Measurements from ENCODE around the gene CBX8.
A peak's percentile ranks its signal among the peaks of the same experiment; 100 is the strongest.
"Not testable (repeated sequence)": the region's sequence is repeated elsewhere in the genome, so short reads cannot be mapped to it uniquely, and the experiment has no call there.

The CBX8 gene

DNA sequence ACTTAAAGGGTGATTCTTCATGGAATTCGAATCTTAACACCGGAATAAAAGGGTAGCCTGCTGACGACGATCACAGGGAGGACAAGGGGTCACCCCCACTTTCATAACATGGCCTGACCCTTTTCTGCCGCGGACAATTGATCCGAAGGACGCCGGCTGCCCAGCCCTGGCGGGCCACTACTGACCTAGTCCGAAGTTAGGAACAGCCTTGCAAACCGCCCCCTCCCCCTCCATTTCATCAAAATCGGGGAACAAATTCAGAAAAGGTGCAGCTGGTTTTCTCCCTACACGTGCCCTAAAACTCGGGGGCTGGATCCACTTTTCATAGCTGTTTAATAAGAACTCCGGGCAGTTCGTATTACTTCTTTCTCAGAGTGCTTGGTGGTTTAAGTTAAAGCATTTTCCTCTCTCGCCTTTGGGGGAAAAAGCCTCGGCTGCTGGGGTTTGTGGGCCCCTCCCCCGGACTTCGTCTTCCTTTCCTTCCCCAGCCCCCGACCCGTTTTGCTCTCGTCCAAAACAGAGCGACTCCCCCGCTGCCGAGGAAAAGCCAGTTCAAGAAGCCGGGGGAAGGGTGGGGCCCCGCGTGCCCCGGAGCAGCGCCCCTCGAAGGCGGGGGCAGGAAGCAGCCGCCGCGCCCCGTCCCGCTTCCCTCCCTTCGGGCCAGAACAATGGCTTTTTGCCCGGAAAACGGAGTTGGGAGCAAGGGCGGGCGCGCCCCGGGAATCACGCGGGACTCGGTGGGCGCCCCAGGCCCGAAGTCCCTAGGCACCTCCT is 19.6 kb downstream of the CBX8 start:
- DNase-seq, result peak; percentile 68

GRCh38 chr17:79776376-79777119 is 20.3 kb downstream of the CBX8 start:
- DNase-seq, result no peak

DNA sequence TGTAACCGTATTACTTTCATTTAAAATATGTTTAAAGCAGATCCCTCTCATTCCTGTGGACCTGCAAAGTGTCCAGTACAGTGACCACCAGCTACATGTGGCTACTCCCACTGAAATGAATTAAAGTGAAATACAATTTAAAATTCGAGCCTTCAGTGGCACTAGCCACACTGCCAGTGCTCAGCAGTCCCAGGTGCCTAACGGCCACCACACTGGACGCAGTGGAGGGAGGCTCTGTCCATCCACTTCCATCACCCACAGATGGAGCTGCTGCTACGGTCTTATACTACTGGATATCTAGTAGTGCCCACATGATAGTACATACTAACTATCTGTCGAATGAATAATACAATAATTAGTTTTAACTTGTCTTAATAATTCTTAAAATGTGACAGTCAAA is 21.2 kb downstream of the CBX8 start:
- no peak for DNase-seq

GRCh38 chr17:79774561-79774975 is 22.3 kb downstream of the CBX8 start:
- DNase-seq, result no peak

DNA sequence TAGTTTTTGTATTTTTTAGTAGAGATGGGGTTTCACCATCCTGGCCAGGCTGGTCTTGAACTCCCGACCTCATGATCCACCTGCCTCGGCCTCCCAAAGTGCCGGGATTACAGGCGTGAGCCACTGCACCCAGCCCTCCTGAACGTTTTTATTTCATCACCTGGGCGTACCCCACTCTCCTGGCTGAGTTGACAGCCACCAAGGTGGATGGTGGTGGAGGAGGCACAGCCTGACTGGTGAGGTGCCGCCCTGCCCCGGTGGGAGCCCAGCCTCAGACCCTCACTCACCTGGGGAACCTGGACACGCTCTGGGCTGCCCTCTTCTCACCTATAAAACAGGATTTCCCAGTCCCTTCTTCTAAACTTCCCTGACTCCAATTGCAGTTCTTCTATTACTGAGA is 24.2 kb downstream of the CBX8 start:
- not testable (repeated sequence) for DNase-seq

GRCh38 chr17:79771276-79771675 is 25.6 kb downstream of the CBX8 start:
- DNase-seq, result no peak

- DNase-seq, result no peak
These were observed 27.0 kb downstream of the CBX8 start for GRCh38 chr17:79769570-79770506.

DNA sequence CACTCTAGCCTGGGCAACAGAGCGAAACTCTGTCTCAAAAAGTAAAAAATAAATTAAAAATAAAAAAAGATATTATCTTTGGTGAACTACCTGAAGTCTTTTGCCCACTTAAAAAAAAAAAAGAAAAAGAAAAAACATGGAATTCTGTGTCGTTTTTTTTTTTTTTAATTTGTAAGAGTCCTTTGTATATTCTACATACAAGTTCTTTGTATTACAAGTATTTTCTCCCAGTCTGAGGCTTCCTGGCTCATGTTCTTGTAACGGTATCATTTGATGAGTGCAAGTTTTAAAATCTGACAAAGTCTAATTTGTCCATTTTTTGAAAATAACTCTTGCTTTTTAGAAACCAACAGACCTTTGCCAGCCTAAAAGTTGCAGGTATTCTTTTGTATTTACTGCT is 31.2 kb downstream of the CBX8 start:
- no peak for DNase-seq

GRCh38 chr17:79761894-79762589 is 34.8 kb downstream of the CBX8 start:
- DNase-seq, result no peak

- DNase-seq, result no peak
These were observed 36.5 kb downstream of the CBX8 start for GRCh38 chr17:79760197-79760906.

GRCh38 chr17:79758271-79758670 is 38.6 kb downstream of the CBX8 start:
- DNase-seq, result no peak

GRCh38 chr17:79757140-79757745 is 39.6 kb downstream of the CBX8 start:
- DNase-seq, result no peak

DNA sequence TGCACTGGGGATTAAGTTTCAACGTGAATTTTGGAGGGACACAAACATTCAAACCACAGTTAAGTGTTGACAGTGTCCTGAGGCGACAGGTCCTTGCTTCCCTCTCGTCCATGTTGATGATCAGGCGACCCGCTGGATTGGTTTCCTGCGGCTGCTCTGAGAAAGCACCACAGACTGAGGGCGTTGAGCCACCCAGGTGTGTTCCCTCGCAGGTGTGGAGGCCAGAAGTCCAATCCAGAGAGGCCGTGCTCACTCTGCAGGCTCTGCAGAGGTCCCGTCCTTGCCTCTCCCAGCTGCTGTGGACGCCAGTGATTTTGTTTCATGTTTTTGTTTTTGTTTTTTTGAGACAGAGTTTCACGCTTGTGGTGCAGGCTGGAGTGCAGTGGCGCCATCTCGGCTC is 41.3 kb downstream of the CBX8 start:
- no peak for DNase-seq

DNA sequence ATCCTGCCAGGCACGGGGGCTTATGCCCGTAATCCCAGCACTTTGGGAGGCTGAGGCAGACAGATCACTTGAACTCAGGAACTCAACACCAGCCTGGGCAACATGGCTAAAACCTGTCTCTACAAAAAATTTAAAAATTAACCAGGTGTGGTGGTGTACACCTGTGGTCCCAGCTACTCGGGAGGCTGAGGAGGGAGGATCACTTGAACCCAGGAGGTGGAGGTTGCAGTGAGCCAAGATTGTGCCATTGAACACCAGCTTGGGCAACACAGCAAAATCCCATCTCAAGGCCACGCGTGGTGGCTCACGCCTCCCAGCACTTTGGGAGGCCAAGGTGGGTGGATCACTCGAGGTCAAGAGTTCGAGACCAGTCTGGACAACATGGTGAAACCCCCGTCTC is 42.0 kb downstream of the CBX8 start:
- not testable (repeated sequence) for DNase-seq

DNA sequence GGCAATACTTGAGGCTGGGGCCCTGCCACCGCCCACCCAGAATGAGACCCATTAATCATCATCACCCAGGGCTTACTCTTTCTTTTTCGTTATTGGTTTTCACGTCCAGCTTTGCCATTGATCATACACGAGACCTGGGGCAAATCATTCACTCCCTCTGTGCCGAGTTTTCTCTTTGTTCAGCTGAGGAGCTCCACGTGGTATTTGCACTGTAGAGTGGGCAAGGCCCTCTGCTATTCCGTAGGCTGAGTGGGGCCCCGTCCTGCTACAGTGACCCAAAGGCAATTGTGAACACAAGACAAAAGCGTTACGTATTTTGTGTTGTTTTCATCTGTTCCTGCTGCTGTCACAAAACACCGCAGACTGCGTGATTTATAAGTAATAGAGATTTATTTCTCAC is 42.5 kb downstream of the CBX8 start:
- DNase-seq, result no peak

DNA sequence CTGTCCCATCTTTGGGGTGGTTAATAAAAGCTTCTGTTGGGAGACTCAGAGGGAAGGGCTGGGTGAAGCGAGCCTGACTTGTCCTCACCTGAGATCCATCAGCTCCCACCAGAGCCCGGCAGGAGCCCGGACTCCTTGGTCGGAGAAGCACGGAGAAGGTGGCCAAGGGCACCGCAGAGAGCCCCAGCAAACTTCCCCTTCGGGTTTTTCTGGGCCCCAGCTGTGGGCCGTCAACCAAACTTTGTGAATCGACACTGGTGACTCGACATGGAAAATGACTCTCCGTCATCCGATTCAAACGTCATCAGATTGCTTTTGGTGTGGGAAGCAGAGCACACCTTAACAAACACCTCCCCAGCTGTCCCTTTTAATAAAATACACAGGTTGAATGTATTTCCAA is 44.7 kb downstream of the CBX8 start:
- no peak for DNase-seq

GRCh38 chr17:79750650-79751545 is 46.0 kb downstream of the CBX8 start:
- DNase-seq, result no peak

DNA sequence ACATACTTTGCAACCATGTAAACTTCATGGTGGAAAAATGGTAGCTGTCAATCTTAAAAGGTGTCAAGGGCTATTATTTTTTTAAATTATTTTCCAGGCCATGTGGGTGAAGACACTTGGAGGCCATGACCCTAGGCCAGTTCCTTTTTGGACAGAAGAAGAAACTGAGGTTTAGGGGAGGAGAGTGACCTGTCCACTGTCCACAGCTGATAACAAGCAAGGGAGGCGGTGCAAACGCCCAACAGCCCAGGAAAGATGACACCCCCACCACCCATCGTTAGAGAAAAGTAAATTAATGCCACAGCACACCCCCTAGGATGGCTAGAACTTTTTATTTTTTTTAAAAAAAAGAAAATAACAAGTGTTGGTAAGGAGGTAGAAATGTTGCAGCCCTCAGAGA is 46.9 kb downstream of the CBX8 start:
- DNase-seq, result no peak

DNA sequence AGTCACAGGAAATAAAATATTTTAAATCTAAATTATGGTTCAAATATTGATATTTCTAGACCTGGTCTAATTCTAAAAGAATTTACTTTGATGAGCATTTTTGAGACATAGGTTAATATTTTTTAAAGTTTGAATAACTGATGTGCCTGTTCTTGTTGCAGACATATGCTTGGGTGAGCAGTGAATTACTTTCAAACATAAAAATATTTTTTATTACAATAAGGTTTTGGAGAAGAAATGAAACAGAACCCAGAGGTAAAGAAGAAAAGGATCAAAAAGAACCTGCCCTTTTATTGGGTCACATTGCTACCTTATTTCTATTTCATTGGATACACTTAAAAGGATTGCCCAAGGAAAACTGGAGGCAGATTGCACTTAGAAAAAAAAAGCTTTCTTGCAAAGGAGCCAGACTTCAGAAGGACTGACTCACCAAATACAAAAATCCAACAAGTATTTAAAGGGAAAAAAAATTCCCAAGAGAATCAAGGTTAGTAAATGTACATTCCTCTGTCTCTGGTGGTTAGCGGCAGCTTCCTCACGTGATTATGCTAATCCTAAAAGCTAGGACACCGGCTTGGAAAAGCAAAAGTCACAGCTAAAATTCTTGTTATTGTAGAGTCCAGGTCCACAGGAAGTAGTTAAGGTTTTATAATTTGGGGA is 47.6 kb downstream of the CBX8 start:
- no peak for DNase-seq

Measured in activated CD8-positive, alpha-beta memory T cell treated with anti-CD3 and anti-CD28 coated beads, Interleukin-2, amount 50 U/mL, for 48 hours (primary cell).